Nucleus accumbens (tissue), 56 donors: ENCODE data around the gene NDUFA12.

Experiments used
- DNase-seq, 56 donors: peaks; one replicate each; lab custom pipeline; 2025; lab: John Stamatoyannopoulos, UW

NDUFA12 gene

GRCh38 chr12:94942663-94943062 is 60.8 kb downstream of the NDUFA12 start:
- DNase-seq, result no peak

GRCh38 chr12:94941440-94941862 is 62.0 kb downstream of the NDUFA12 start:
- peak in 5 of 56 donors; percentile 1 to 16 (median 10) for DNase-seq

GRCh38 chr12:94940771-94941170 is 62.7 kb downstream of the NDUFA12 start:
- no peak for DNase-seq

- DNase-seq, result no peak
Measured at GRCh38 chr12:94938583-94938982, 64.9 kb downstream of the NDUFA12 start.

- DNase-seq, result no peak
Measured at GRCh38 chr12:94930772-94931171, 72.7 kb downstream of the NDUFA12 start.

GRCh38 chr12:94930216-94930654 is 73.3 kb downstream of the NDUFA12 start:
- no peak for DNase-seq

GRCh38 chr12:94929780-94930179 is 73.7 kb downstream of the NDUFA12 start:
- no peak for DNase-seq

GRCh38 chr12:94925729-94926128 is 77.8 kb downstream of the NDUFA12 start:
- DNase-seq, result no peak

- no peak for DNase-seq
Measured at GRCh38 chr12:94925206-94925605, 78.3 kb downstream of the NDUFA12 start.

GRCh38 chr12:94922561-94922960 is 80.9 kb downstream of the NDUFA12 start:
- DNase-seq, result no peak
